ENCODE data around the gene OR8G1. TPM values are rescaled to one million over a fixed set of nuclear protein-coding genes. Genes with fewer than 3 reads are reported as not detected.
A peak's percentile ranks its signal among the peaks of the same experiment; 100 is the strongest.

OR8G1 gene
- total and polyA plus RNA-seq, 8 donors: not detected

GRCh38 chr11:124274000-124274399 is 33.1 kb downstream of the OR8G1 start:
- H3K27ac ChIP-seq: no peak overlapping the region
- WGBS, 2 donors: 87 to 95% methylated on average over 2 of the region's 2 CpGs
- H3K4me3 ChIP-seq: no peak overlapping the region
- no peak for ATAC-seq
- H3K4me1 ChIP-seq: no peaks in the 10 kb centered on the region
- H3K27me3 ChIP-seq: no peaks in the 10 kb centered on the region
- H3K9me3 ChIP-seq: no peaks in the 10 kb centered on the region
- no peak for FAIRE-seq
- H3K36me3 ChIP-seq: no peaks in the 10 kb centered on the region
- TF ChIP-seq CTCF (IDR thresholded peaks at IDR 0.05): no peak
- intact Hi-C loops (cut with DNase I): no loop called here
- DNase-seq: no peak

DNA sequence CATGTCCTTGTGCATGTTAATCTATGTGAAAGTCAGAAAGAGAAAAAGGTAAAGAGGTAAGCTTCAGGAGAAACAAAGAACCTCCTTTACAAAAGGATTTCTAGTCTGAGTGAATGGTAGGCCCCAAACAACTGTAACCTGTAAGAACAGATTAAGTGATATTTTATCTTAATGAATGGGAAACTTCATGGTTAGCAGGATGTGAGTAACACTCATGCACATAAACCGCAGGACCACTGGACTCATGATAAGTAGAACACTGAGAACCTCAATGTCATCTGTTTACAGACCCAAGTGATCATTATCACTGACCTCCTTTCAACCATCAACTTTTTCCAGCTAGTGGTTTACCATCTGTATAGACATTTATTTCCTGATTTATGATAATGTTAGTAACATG is 35.2 kb downstream of the OR8G1 start:
- FAIRE-seq: no peak
- TF ChIP-seq CTCF (IDR thresholded peaks at IDR 0.05): no peak

GRCh38 chr11:124277207-124277606 is 36.3 kb downstream of the OR8G1 start:
- no peak for TF ChIP-seq CTCF (IDR thresholded peaks at IDR 0.05)
- FAIRE-seq (no peak), ATAC-seq (no peak), DNase-seq (peak in 1 of 6 donors; percentile 21)
- intact Hi-C loops (cut with DNase I): no loop called here
- H3K36me3 ChIP-seq: no peaks in the 10 kb centered on the region
- H3K4me1 ChIP-seq: no peaks in the 10 kb centered on the region
- 87 to 88% methylated on average over 3 of the region's 3 CpGs for WGBS, 2 donors
- H3K9me3 ChIP-seq: no peaks in the 10 kb centered on the region
- H3K4me3 ChIP-seq: no peak overlapping the region
- no peak overlapping the region for H3K27ac ChIP-seq
- no peaks in the 10 kb centered on the region for H3K27me3 ChIP-seq

More for the DNA sequence above, 35.2 kb downstream of the OR8G1 start:
- Histone ChIP-seq H3K27me3 (no peaks in the 10 kb centered on the region), H3K27ac (no peak overlapping the region), H3K9me3 (no peaks in the 10 kb centered on the region), H3K4me3 (no peak overlapping the region), H3K36me3 (no peaks in the 10 kb centered on the region), H3K4me1 (no peaks in the 10 kb centered on the region)
- DNase-seq (no peak), ATAC-seq (peak in 1 of 4 donors; percentile 18)
- WGBS, 2 donors: 64 to 93% methylated on average over 1 of the region's 1 CpG
- intact Hi-C loops (cut with DNase I): no loop called here

GRCh38 chr11:124277804-124278203 is 36.9 kb downstream of the OR8G1 start:
- no peak for TF ChIP-seq CTCF (IDR thresholded peaks at IDR 0.05)
- H3K9me3 ChIP-seq: no peaks in the 10 kb centered on the region
- no peaks in the 10 kb centered on the region for H3K27me3 ChIP-seq
- H3K27ac ChIP-seq: no peak overlapping the region
- WGBS, 2 donors: 65 to 68% methylated on average over 3 of the region's 3 CpGs
- ATAC-seq: peak in 1 of 4 donors; percentile 70
- intact Hi-C loops (cut with DNase I): no loop called here
- no peak overlapping the region for H3K4me3 ChIP-seq
- no peak for FAIRE-seq
- no peaks in the 10 kb centered on the region for H3K4me1 ChIP-seq
- DNase-seq: no peak
- no peaks in the 10 kb centered on the region for H3K36me3 ChIP-seq

DNA sequence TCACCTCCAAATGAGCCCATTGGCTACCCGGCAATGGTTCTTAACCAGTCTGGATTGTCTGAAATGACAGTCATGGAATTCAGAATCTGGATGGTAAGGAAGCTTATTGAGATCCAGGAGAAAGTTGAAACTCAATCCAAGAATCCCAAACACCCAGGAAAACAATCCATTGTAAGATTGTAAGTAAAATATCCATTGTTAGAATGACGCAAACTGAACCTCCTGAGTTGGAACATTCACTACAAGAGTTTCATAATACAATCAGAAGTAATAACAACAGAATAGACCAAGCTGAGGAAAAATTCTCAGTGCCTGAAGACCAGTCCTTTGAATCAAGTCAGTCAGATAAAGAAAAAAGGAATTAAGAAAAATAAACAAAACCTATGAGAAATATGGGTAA is 37.4 kb downstream of the OR8G1 start:
- DNase-seq: no peak
- Histone ChIP-seq H3K27ac (no peak overlapping the region), H3K27me3 (no peaks in the 10 kb centered on the region), H3K4me1 (no peaks in the 10 kb centered on the region), H3K9me3 (no peaks in the 10 kb centered on the region), H3K4me3 (no peak overlapping the region), H3K36me3 (no peaks in the 10 kb centered on the region)
- 62 to 77% methylated on average over 2 of the region's 2 CpGs for WGBS, 2 donors
- ATAC-seq: no peak
- FAIRE-seq: no peak
- TF ChIP-seq CTCF (IDR thresholded peaks at IDR 0.05): no peak
- intact Hi-C loops (cut with DNase I): no loop called here
